Measurements from ENCODE around the gene TRAM2. TPM values are rescaled to one million over a fixed set of nuclear protein-coding genes. Genes with fewer than 3 reads are reported as not detected.

TRAM2 gene
- total and polyA plus RNA-seq, 2 of the 8 experiments (the other 6 are each of a cell fraction or from before 2014, with no cell fraction given) = 9.0 to 21.4 TPM

DNA sequence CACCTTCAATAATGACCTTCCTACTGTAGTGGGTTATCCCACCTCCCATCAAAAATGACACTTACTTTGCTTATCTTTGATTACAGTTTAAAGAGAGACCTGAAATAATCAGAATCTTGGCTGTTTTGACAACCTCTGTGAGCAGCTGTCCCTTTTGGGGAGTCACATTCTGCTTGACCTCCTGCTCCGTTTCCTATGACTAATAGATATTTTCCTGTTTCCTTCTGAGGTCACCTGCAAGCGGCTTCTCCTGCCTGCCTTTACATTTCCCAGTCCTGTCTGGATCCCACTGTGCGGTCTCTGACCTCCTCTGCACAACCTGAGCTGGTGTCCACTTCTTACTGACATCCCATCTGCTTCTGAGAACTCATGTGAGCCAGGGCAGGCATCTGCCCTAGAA is 54.2 kb downstream of the TRAM2 start:
- no peak overlapping the region for H2AK5ac ChIP-seq (ENCODE audit: low read depth, low read length)
- no peak overlapping the region for H3K27ac ChIP-seq (ENCODE audit: low read depth, low read length)
- no peak overlapping the region for H2AFZ ChIP-seq (ENCODE audit: low read length)
- no peak overlapping the region for H2BK12ac ChIP-seq (ENCODE audit: low read depth, low read length)
- H3K4me3 ChIP-seq (ENCODE audit: extremely low read depth in 1 of 4, insufficient read depth in 2 of 4, low read depth in 3 of 4, low read length in 4 of 4) = no peak overlapping the region
- H3K9ac ChIP-seq (replicated peaks in 1 of 4; ENCODE audit: extremely low read depth in 1 of 4, low read depth in 3 of 4, low read length in 3 of 4) = no peak overlapping the region
- DNase-seq (ENCODE audit: low read depth in 1 of 2, low spot score in 2 of 2) (no peak), FAIRE-seq (no peak)
- H4K91ac ChIP-seq (replicated peaks; ENCODE audit: insufficient read length, low read length) = no peak overlapping the region
- peaks cover 0 to 3% of the 10 kb centered on the region in 2 experiments for H4K20me1 ChIP-seq (replicated peaks in 1 of 2; ENCODE audit: control insufficient read depth in 1 of 2, insufficient read depth in 2 of 2, low read length in 2 of 2)
- H2BK15ac ChIP-seq (ENCODE audit: low read length) = no peak overlapping the region
- H2BK5ac ChIP-seq (ENCODE audit: low read depth, low read length) = no peak overlapping the region
- peaks cover 7 to 14% (median 11%) of the 10 kb centered on the region in 4 experiments for H3K4me1 ChIP-seq (replicated peaks in 1 of 4; ENCODE audit: control insufficient read depth in 3 of 4, insufficient read depth in 4 of 4, low read length in 3 of 4)
- no peak overlapping the region for H3K23ac ChIP-seq (ENCODE audit: insufficient read length)
- TF ChIP-seq EGR1 (IDR thresholded peaks at IDR 0.05; ENCODE audit: borderline replicate concordance, low read depth, low read length) (no peak), CTBP2 (IDR thresholded peaks at IDR 0.05; ENCODE audit: borderline replicate concordance, insufficient read depth, insufficient read length, low read length) (no peak), RFX5 (IDR thresholded peaks at IDR 0.05; ENCODE audit: borderline replicate concordance, low read depth, low read length) (no peak), BACH1 (IDR thresholded peaks at IDR 0.05; ENCODE audit: low read length) (no peak), FOSL1 (IDR thresholded peaks at IDR 0.05; ENCODE audit: insufficient read depth, low read depth, low read length) (no peak), JUND (IDR thresholded peaks at IDR 0.05; ENCODE audit: low read length) (no peak), TCF12 (IDR thresholded peaks at IDR 0.05; ENCODE audit: low read depth, low read length) (no peak), CEBPB (IDR thresholded peaks at IDR 0.05; ENCODE audit: low read depth, low read length) (no peak), TEAD4 (IDR thresholded peaks at IDR 0.05; ENCODE audit: low read depth, low read length) (no peak), SIRT6 (IDR thresholded peaks at IDR 0.05; ENCODE audit: low read length) (no peak), ZNF274 (IDR thresholded peaks at IDR 0.05; ENCODE audit: borderline replicate concordance, extremely low read depth, low read length) (no peak)
- H3K18ac ChIP-seq (ENCODE audit: extremely low read depth, low read length) = no peak overlapping the region
- no peaks in the 10 kb centered on the region for H3K23me2 ChIP-seq (ENCODE audit: low read depth, low read length)
- WGBS, 2 experiments (ENCODE audit: extremely low coverage in 1 of 2, insufficient coverage in 1 of 2, insufficient read length in 1 of 2, insufficient replicate concordance in 2 of 2, low coverage in 1 of 2, low lambda C conversion rate in 2 of 2, missing lambda C conversion rate in 1 of 2) = 87% methylated on average over 3 of the region's 3 CpGs; no CpG with 5 or more reads in 1 of the 2 experiments
- H4K8ac ChIP-seq (ENCODE audit: extremely low read depth, insufficient read depth, low read length) = no peak overlapping the region
- no peaks in the 10 kb centered on the region for H3K9me3 ChIP-seq (ENCODE audit: insufficient read depth in 2 of 2, low read depth in 1 of 2, low read length in 1 of 2)
- no peaks in the 10 kb centered on the region for H3K27me3 ChIP-seq (replicated peaks in 1 of 4; ENCODE audit: control insufficient read depth in 3 of 4, extremely low read depth in 1 of 4, insufficient read depth in 3 of 4, low read length in 3 of 4)
- no peak overlapping the region for H4K5ac ChIP-seq (ENCODE audit: insufficient read length, low read depth, low read length)
- POLR2A ChIA-PET (ENCODE audit: partially characterized antibody) = interaction anchor here (0.6 kb wide), 1 partner anchor 69 kb away, joined by 4 read pairs; no protein-coding TSS in a partner anchor
- H3K36me3 ChIP-seq (ENCODE audit: control insufficient read depth in 2 of 4, insufficient read depth in 4 of 4, low read length in 3 of 4) = no peaks in the 10 kb centered on the region
- no peak overlapping the region for H2BK20ac ChIP-seq (ENCODE audit: low read length)
- no peak overlapping the region for H2BK120ac ChIP-seq (replicated peaks; ENCODE audit: low read depth, low read length)
- peaks cover 5% of the 10 kb centered on the region; the same call in 1 of the 2 replicates for H3K79me1 ChIP-seq (ENCODE audit: low read depth, low read length)
- no peak overlapping the region for H3K4ac ChIP-seq (replicated peaks; ENCODE audit: insufficient read length, low read depth, low read length)
- H3K56ac ChIP-seq (replicated peaks; ENCODE audit: insufficient read length, low read depth, low read length) = no peak overlapping the region
- H3K79me2 ChIP-seq (ENCODE audit: control insufficient read depth in 1 of 2, insufficient read depth in 2 of 2, low read length in 2 of 2) = no peaks in the 10 kb centered on the region; a peak in 1 of 4 replicates
- CTCF ChIA-PET (ENCODE audit: partially characterized antibody) = interaction anchor here (0.6 to 2.8 kb wide), 6 partner anchors 10 to 106 kb away, joined by 3 to 15 read pairs (median 3); no protein-coding TSS in a partner anchor
- H3K4me2 ChIP-seq (ENCODE audit: insufficient read depth in 1 of 2, low read depth in 2 of 2, low read length in 2 of 2) = no peak overlapping the region
- H3K14ac ChIP-seq (ENCODE audit: insufficient read length) = no peak overlapping the region
